K562 (cell line): Measurements from ENCODE around the gene PI4KA. TPM values are rescaled to one million over a fixed set of nuclear protein-coding genes. Genes with fewer than 3 reads are reported as not detected.
A peak's percentile ranks its signal among the peaks of the same experiment; 100 is the strongest.
"Not testable (repeated sequence)": the region's sequence is repeated elsewhere in the genome, so short reads cannot be mapped to it uniquely, and the experiment has no call there.

Source experiments
- ATAC-seq: fragments of 200-7000 bp; cut with Tn5 transposase; 3 replicates; pipeline ENCODE4 v1.9.1; 2020; ENCODE audit warnings: moderate library complexity
- BruUV-seq: library from RNA; stranded (reverse); fragments of 400-500 nt; replicated peaks from 2 replicates; lab custom pipeline; 2021; lab: Mats Ljungman, UMichigan
- CTCF ChIA-PET: fragments of 300-600 bp; formaldehyde crosslinking; extraction: SDS; loops from one replicate; lab custom pipeline; 2021; ENCODE audit warnings: low intra/inter-chr PET ratio; lab: Yijun Ruan, JAX
- POLR2A ChIA-PET: fragments of 300-600, 350-650 bp; sonication (Branson Sonifier 250); formaldehyde crosslinking; extraction: SDS; loops from one replicate; lab custom pipeline; 2021; ENCODE audit warnings: antibody characterized with exemption, inconsistent platforms; lab: Yijun Ruan, JAX
- DNase-seq, 4 experiments: peaks; one replicate each; pipeline versions ENCODE4 v3.0.0 to v3.0.0-alpha.2; 2011 to 2018; ENCODE audit warnings: low spot score in 3 of 4, mixed read lengths in 3 of 4; ENCODE audit errors: extremely low read depth in 1 of 4
- FAIRE-seq: peaks from 2 replicates; lab custom pipeline; 2011; peaks lifted over from hg19 to GRCh38; lab: Jason Lieb, UNC
- H2AFZ ChIP-seq: 2 replicates; pipeline ENCODE4 v1.6.0; 2011; ENCODE audit warnings: low read depth, low read length, control low read depth, inconsistent platforms
- H3K27ac ChIP-seq: fragments of 200-600 bp; 3 replicates; pipeline ENCODE4 v1.8.0; 2011; ENCODE audit warnings: low read depth, mild to moderate bottlenecking, control low read depth, inconsistent platforms, low read length, moderate library complexity, mixed read lengths; ENCODE audit errors: extremely low read depth
- H3K27me3 ChIP-seq, 2 experiments: fragments of 300-600 bp in 1 of 2; 2 replicates in 1 of 2; 3 replicates in 1 of 2; pipeline versions ENCODE4 v1.6.0 to v1.8.0; 2011; ENCODE audit warnings: inconsistent platforms in 2 of 2, low read length in 2 of 2, mild to moderate bottlenecking in 1 of 2, mixed read lengths in 1 of 2, moderate library complexity in 1 of 2; ENCODE audit not compliant: control insufficient read depth in 2 of 2, insufficient read depth in 2 of 2
- H3K36me3 ChIP-seq: fragments of 300-600 bp; 3 replicates; pipeline ENCODE4 v1.8.0; 2011; ENCODE audit warnings: mild to moderate bottlenecking, low read length, inconsistent platforms; ENCODE audit not compliant: control insufficient read depth, insufficient read depth
- H3K4me1 ChIP-seq, 2 experiments: fragments of 200-600 bp in 1 of 2; replicated peaks in 1 of 2; 2 replicates in 1 of 2; 3 replicates in 1 of 2; pipeline versions ENCODE4 v1.5.1 to v1.8.0; 2011; ENCODE audit warnings: inconsistent platforms in 2 of 2, low read length in 2 of 2, mild to moderate bottlenecking in 1 of 2, mixed read lengths in 1 of 2, moderate library complexity in 1 of 2; ENCODE audit not compliant: control insufficient read depth in 2 of 2, insufficient read depth in 2 of 2
- H3K4me2 ChIP-seq: 2 replicates; pipeline ENCODE4 v1.6.1; 2011; ENCODE audit warnings: low read length, control low read depth, inconsistent platforms, mixed read lengths; ENCODE audit not compliant: insufficient read depth
- H3K4me3 ChIP-seq: fragments of 200-600 bp; sonication (generic), shearing (Covaris generic); 2 replicates; pipeline ENCODE4 v1.5.1; 2016; ENCODE audit warnings: control low read depth, inconsistent platforms
- H3K79me2 ChIP-seq: fragments of 200-600 bp; 3 replicates; pipeline ENCODE4 v1.8.0; 2011; ENCODE audit warnings: low read length, inconsistent platforms; ENCODE audit not compliant: control insufficient read depth, insufficient read depth
- H3K9ac ChIP-seq, 2 experiments: 2 replicates each; pipeline versions ENCODE4 v1.6.0 to v1.6.1; 2011; ENCODE audit warnings: low read depth in 2 of 2, low read length in 2 of 2, control low read depth in 1 of 2, inconsistent platforms in 1 of 2, mild to moderate bottlenecking in 1 of 2, mixed read lengths in 1 of 2; ENCODE audit not compliant: insufficient read depth in 1 of 2
- H3K9me1 ChIP-seq: one replicate; pipeline ENCODE4 v1.6.0; 2011; ENCODE audit warnings: inconsistent platforms, mild to moderate bottlenecking, low read length, moderate library complexity; ENCODE audit not compliant: control insufficient read depth, insufficient read depth
- H3K9me3 ChIP-seq: replicated peaks from 2 replicates; pipeline ENCODE4 v1.5.1; 2011; ENCODE audit warnings: low read depth, low read length, inconsistent platforms; ENCODE audit not compliant: control insufficient read depth, insufficient read depth
- H4K20me1 ChIP-seq: replicated peaks from 2 replicates; pipeline ENCODE4 v1.6.1; 2011; ENCODE audit warnings: low read length, inconsistent platforms, mixed read lengths; ENCODE audit not compliant: control insufficient read depth, insufficient read depth
- CHCHD3 ChIP-seq: fragments of 250-450 bp; sonication (Bioruptor Pico); IDR thresholded peaks from 2 replicates; pipeline ENCODE4 v2.1.2; 2022; ENCODE audit warnings: mild to moderate bottlenecking
- CREM ChIP-seq: IDR thresholded peaks from 2 replicates; pipeline ENCODE4 v1.6.1; 2014; ENCODE audit warnings: antibody characterized with exemption, low read depth
- FOS ChIP-seq: IDR thresholded peaks from 3 replicates; pipeline ENCODE4 v1.6.1; 2011; ENCODE audit not compliant: insufficient read length; ENCODE audit errors: extremely low read depth
- MAX ChIP-seq: sonication (generic); formaldehyde crosslinking; IDR thresholded peaks from 2 replicates; pipeline ENCODE4 v1.9.0; 2022; ENCODE audit warnings: mild to moderate bottlenecking, missing genetic modification reagents
- THAP12 ChIP-seq: fragments of 250-450 bp; sonication (Bioruptor Pico); IDR thresholded peaks from 2 replicates; pipeline ENCODE4 v1.9.0; 2021; ENCODE audit warnings: mild to moderate bottlenecking, inconsistent platforms
- ZNF398 ChIP-seq: fragments of 250-450 bp; sonication (Bioruptor Pico); IDR thresholded peaks from 2 replicates; pipeline ENCODE4 v1.8.0; 2021; ENCODE audit warnings: moderate library complexity, mild to moderate bottlenecking, inconsistent platforms
- WGBS: fragments of 100-300 bp; shearing (Covaris generic); methylation state at CpG from one replicate; pipeline ENCODE4 v1.1.6; 2016; ENCODE audit warnings: low coverage, mixed read lengths; ENCODE audit not compliant: insufficient coverage; ENCODE audit errors: missing lambda C conversion rate; 5-methylcytosine and 5-hydroxymethylcytosine counted together
- in situ Hi-C: fragments of 300-500 bp; cut with MboI; formaldehyde crosslinking; loops from 4 replicates; pipeline ENCODE4 v1.15.0; 2018; ENCODE audit warnings: inconsistent platforms, mixed read lengths
- intact Hi-C: fragments of 100-400 bp; cut with micrococcal nuclease; formaldehyde crosslinking; loops from 2 replicates; pipeline ENCODE4 v1.14.2; 2022
- polyA plus RNA-seq, 8 experiments: library from polyadenylated mRNA; depleted of rRNA in 4 of 8; stranded (reverse) in 5 of 8; unstranded in 3 of 8; fragments of >200 nt; fragmentation: Nextera tagmentation in 2 of 8; fragmentation: Illumina TruSeq in 1 of 8; extraction: Ambion mirVana in 2 of 8; extraction: Trizol in 1 of 8; gene quantifications; 2 replicates each; pipeline versions ENCODE4 v1.2.1 to v1.2.3, GENCODE V29; 2011 to 2014; ENCODE audit warnings: inconsistent platforms in 1 of 8, missing spikeins in 1 of 8
- total RNA-seq, 7 experiments: library from RNA; depleted of rRNA in 6 of 7; stranded (reverse); fragments of >200 nt in 6 of 7; fragmentation: Illumina TruSeq in 2 of 7; extraction: Trizol in 2 of 7; gene quantifications; 2 replicates each; pipeline versions ENCODE4 v1.2.1 to v1.2.3, GENCODE V29; 2011 to 2021; ENCODE audit warnings: low replicate concordance in 1 of 7

PI4KA gene
- total and polyA plus RNA-seq, 9 of the 15 experiments (the other 6 are each of a cell fraction or from before 2014, with no cell fraction given), result 7.3 to 187 (median 84.7) TPM

- TF ChIP-seq CREM (no peak), ZNF398 (no peak), FOS (no peak)
These were observed 120.1 kb downstream of the PI4KA start (continued) for GRCh38 chr22:20738394-20739089.

- 95% methylated on average over 3 of the region's 3 CpGs for WGBS
These were observed 121.7 kb downstream of the PI4KA start for GRCh38 chr22:20736891-20737290.

More at GRCh38 chr22:20736891-20737290, 121.7 kb downstream of the PI4KA start:
- H3K4me1 ChIP-seq, FAIRE-seq, H3K4me2 ChIP-seq, intact Hi-C loops, H3K9me1 ChIP-seq, DNase-seq, H4K20me1 ChIP-seq, H3K4me3 ChIP-seq, CTCF ChIA-PET, POLR2A ChIA-PET, ATAC-seq, H3K27ac ChIP-seq, in situ Hi-C loops, BruUV-seq, H3K79me2 ChIP-seq, H3K27me3 ChIP-seq, H2AFZ ChIP-seq: not testable (repeated sequence)
- Histone ChIP-seq H3K9ac (peak overlapping the region in 1 of 2 experiments; percentile 1; a peak in 1 of 4 replicates), H3K9me3 (peaks cover 11% of the 10 kb centered on the region), H3K36me3 (peaks cover 37% of the 10 kb centered on the region)
- 0 out of 2 replicates have a peak, but pooled peaks have one; percentile 26 for TF ChIP-seq CHCHD3
- TF ChIP-seq MAX, result peak; percentile 31; the same call in 1 of the 2 replicates
- TF ChIP-seq THAP12 (CRISPR knock-in tag), result 0 out of 2 replicates have a peak, but pooled peaks have one; percentile 53
